Measurements from ENCODE around the gene MRPL19. TPM values are rescaled to one million over a fixed set of nuclear protein-coding genes. Genes with fewer than 3 reads are reported as not detected.

The MRPL19 gene
- total RNA-seq = 10 to 100 TPM; 34.8 to 83.9 (median 57.6) TPM

DNA sequence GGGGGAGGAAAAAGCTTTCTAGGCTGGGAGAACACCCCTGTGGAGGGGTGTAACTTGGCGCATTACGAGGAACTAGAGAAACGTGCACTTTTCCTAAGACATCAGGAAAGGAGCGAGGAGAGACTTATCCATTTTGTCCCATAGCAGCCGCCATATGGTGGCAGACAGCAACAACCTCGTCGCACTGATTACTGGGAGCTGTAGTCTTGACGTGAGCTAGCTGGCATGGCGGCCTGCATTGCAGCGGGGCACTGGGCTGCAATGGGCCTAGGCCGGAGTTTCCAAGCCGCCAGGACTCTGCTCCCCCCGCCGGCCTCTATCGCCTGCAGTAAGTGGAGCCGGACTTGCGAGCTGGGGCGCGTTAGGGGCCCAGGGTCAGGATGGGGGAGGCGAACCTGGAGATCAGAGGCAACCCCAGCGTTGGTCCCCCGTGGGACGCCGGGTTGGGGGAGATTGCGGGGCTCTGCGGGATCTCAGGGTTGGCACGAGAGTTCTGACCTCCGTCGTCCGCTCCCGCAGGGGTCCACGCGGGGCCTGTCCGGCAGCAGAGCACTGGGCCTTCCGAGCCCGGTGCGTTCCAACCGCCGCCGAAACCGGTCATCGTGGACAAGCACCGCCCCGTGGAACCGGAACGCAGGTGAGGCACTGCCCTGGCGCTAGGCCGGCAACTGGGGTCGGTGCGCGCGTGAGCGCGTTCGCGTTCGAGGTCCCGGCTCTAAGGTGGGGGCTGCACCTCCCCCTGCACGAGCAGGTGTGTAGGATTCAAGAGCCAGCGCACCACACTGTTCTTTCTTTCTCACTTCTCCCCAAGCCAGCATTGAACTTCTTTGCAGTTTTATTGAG lies at the start of gene MRPL19:
Gene MRPL19 (plus strand): TSS at position 201 of the 843 bp plus-strand sequence. CDS start 25 bp downstream, at position 226.
- Histone ChIP-seq H3K9me3 (no peaks in the 10 kb centered on the region), H3K36me3 (peaks cover 10 to 12% of the 10 kb centered on the region in 2 donors), H3K4me3 (replicated peaks in 1 of 3) (peak within 1 kb of the TSS; percentile 81 to 90 (median 87)), H3K27ac (peak within 1 kb of the TSS; percentile 55 to 91 (median 80)), H3K27me3 (no peaks in the 10 kb centered on the region), H3K4me1 (peaks cover 5 to 16% of the 10 kb centered on the region in 2 donors)
- peak; percentile 82 to 87 for DNase-seq
- intact Hi-C loops (cut with DNase I) = no loop called here
- peak in 1 of 2 donors; percentile 70 for TF ChIP-seq POLR2A (IDR thresholded peaks at IDR 0.05)
- TF ChIP-seq, protein P1, sequence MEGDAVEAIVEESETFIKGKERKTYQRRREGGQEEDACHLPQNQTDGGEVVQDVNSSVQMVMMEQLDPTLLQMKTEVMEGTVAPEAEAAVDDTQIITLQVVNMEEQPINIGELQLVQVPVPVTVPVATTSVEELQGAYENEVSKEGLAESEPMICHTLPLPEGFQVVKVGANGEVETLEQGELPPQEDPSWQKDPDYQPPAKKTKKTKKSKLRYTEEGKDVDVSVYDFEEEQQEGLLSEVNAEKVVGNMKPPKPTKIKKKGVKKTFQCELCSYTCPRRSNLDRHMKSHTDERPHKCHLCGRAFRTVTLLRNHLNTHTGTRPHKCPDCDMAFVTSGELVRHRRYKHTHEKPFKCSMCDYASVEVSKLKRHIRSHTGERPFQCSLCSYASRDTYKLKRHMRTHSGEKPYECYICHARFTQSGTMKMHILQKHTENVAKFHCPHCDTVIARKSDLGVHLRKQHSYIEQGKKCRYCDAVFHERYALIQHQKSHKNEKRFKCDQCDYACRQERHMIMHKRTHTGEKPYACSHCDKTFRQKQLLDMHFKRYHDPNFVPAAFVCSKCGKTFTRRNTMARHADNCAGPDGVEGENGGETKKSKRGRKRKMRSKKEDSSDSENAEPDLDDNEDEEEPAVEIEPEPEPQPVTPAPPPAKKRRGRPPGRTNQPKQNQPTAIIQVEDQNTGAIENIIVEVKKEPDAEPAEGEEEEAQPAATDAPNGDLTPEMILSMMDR (IDR thresholded peaks at IDR 0.05) = no peak
- 0% methylated on average over 23 to 30 of the region's 60 CpGs for WGBS, 2 donors

- DNase-seq = no peak
- intact Hi-C loops (cut with DNase I) = no loop called here
- no peaks in the 10 kb centered on the region for H3K27me3 ChIP-seq
- no peak for TF ChIP-seq POLR2A (IDR thresholded peaks at IDR 0.05)
- TF ChIP-seq, protein P1 (IDR thresholded peaks at IDR 0.05) = no peak
- no peak overlapping the region for H3K27ac ChIP-seq
- no peaks in the 10 kb centered on the region for H3K4me1 ChIP-seq
- H3K9me3 ChIP-seq = no peaks in the 10 kb centered on the region
- WGBS, 2 donors = 83 to 87% methylated on average over 4 of the region's 4 CpGs
- H3K36me3 ChIP-seq = no peaks in the 10 kb centered on the region
- H3K4me3 ChIP-seq (replicated peaks in 1 of 3) = no peak overlapping the region
Observed at GRCh38 chr2:75596784-75597183, 49.8 kb upstream of the MRPL19 start.

- no peaks in the 10 kb centered on the region for H3K9me3 ChIP-seq
- 92 to 94% methylated on average over 20 of the region's 20 CpGs for WGBS, 2 donors
- H3K27ac ChIP-seq = no peak overlapping the region
- TF ChIP-seq, protein P1 (IDR thresholded peaks at IDR 0.05) = no peak
- no peak for TF ChIP-seq POLR2A (IDR thresholded peaks at IDR 0.05)
- no peaks in the 10 kb centered on the region for H3K27me3 ChIP-seq
- DNase-seq = no peak
- no peaks in the 10 kb centered on the region for H3K36me3 ChIP-seq
- peaks cover 0 to 5% of the 10 kb centered on the region in 2 donors for H3K4me1 ChIP-seq
- intact Hi-C loops (cut with DNase I) = no loop called here
- no peak overlapping the region for H3K4me3 ChIP-seq (replicated peaks in 1 of 3)
Observed at GRCh38 chr2:75597949-75598348, 48.6 kb upstream of the MRPL19 start.

DNA sequence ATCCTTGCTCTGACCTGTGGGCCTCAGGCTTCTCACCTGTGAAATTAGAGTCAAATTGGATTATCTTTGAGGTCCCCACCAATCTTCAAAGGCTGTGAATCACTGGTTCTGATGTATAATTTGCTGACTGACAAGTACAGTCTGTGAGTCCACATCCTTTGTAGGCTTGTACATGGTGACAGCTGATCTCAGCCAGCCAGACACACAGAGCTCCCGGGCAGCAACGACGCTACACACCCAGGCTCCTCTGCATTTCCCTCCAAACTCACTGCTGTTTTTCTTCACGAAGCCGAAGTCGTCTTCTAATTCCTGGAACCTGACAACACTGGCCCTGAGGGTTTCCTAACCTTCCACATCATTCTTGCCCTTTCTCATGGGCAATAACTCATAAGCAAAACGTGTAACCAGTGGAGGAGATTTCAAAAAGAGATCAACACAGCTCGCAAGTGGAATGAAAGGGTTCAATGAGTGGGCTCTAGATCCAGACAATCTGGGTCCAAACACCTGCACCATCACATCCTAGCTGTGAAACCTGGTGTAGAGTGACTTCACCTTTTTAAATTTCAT lies 47.9 kb upstream of the MRPL19 start:
- Histone ChIP-seq H3K4me3 (replicated peaks in 1 of 3) (no peak overlapping the region), H3K4me1 (peaks cover 0 to 5% of the 10 kb centered on the region in 2 donors), H3K36me3 (no peaks in the 10 kb centered on the region), H3K27me3 (no peaks in the 10 kb centered on the region), H3K27ac (no peak overlapping the region), H3K9me3 (no peaks in the 10 kb centered on the region)
- TF ChIP-seq, protein P1 (IDR thresholded peaks at IDR 0.05) = no peak
- no peak for TF ChIP-seq POLR2A (IDR thresholded peaks at IDR 0.05)
- WGBS, 2 donors = 91 to 93% methylated on average over 8 of the region's 8 CpGs
- intact Hi-C loops (cut with DNase I) = no loop called here
- no peak for DNase-seq

Data from thyroid gland (tissue), 4 donors.